HUES48 (cell line): ENCODE measurements around the gene ADARB2.
"Not testable (repeated sequence)": the region's sequence is repeated elsewhere in the genome, so short reads cannot be mapped to it uniquely, and the experiment has no call there.

Experiments
- H3K27ac ChIP-seq: one replicate; pipeline ENCODE4 v1.7.0; 2013; ENCODE audit warnings: low read depth, low read length, inconsistent platforms
- H3K27me3 ChIP-seq: 2 replicates; pipeline ENCODE4 v1.6.1; 2013; ENCODE audit warnings: mild to moderate bottlenecking, low read length; ENCODE audit not compliant: control insufficient read depth, insufficient read depth
- H3K36me3 ChIP-seq: 2 replicates; pipeline ENCODE4 v1.6.1; 2013; ENCODE audit warnings: low read length; ENCODE audit not compliant: control insufficient read depth, insufficient read depth
- H3K4me1 ChIP-seq: 2 replicates; pipeline ENCODE4 v1.6.1; 2013; ENCODE audit warnings: mild to moderate bottlenecking, low read length; ENCODE audit not compliant: control insufficient read depth, insufficient read depth
- H3K4me3 ChIP-seq: 2 replicates; pipeline ENCODE4 v1.5.1; 2013; ENCODE audit warnings: mild to moderate bottlenecking, low read depth, low read length
- H3K9ac ChIP-seq: 2 replicates; pipeline ENCODE4 v1.6.1; 2013; ENCODE audit warnings: mild to moderate bottlenecking, low read depth, low read length, moderate library complexity
- H3K9me3 ChIP-seq: 2 replicates; pipeline ENCODE4 v1.6.1; 2013; ENCODE audit warnings: low read length; ENCODE audit not compliant: control insufficient read depth, insufficient read depth

The ADARB2 gene

DNA sequence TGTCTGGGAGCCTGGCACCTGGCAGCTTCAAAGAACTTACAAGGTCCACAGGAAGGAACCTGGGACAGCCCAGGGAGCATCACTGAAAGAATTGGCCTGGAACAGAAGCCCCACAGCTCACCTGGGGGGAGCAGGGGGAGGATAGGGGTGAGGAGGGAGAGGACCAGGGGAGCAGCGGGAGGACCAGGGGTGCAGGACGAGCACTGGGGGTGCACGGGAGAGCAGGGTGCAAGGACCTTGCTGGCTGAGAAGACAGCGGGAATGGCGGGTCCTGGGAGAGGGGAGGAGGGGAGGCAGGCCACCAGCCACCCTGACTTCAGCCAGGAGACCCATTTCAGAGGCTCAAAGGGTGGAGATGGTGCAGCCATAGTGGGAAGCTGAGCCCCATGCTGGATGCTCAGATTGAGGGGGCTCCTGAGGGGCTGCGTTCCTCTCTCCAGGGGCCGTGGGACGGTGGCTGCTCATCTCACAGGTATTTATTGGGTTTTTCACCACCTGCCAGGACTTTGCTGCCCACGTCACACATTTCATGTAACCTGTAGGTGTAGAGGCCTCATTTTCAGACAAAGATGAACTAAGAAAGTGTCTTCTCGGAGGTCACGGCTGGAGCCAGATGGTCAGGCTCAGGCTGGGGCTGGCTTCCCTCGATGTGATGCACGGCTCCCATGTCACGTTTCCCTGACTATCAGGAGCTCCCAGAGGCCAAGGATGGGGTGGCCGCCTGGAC lies 571.1 kb downstream of the ADARB2 start:
- no peak overlapping the region for H3K9ac ChIP-seq
- no peak overlapping the region for H3K27ac ChIP-seq
- H3K4me3 ChIP-seq = no peak overlapping the region
- H3K27me3 ChIP-seq = no peaks in the 10 kb centered on the region
- H3K4me1 ChIP-seq = no peaks in the 10 kb centered on the region
- H3K9me3 ChIP-seq = no peaks in the 10 kb centered on the region
- H3K36me3 ChIP-seq = no peaks in the 10 kb centered on the region

DNA sequence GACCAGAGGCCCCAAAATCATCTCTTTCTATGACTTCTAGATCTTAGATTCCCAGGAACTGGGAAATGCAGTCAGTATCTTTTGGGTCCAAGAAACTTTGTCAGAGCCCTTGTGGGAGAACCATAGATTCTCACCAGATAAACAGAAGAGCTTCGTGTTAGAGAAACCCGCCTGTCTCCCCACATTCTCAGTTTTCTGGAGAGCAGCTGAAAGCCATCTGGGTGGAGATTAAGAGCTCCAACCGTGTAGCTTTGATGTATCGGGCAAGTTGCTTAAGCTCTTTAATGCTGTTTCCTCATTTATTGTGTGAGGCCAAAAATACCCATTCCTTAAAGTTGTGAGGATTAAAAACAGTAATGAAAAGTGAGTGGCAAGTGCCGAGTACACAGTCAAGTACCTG lies 573.5 kb downstream of the ADARB2 start:
- no peak overlapping the region for H3K4me3 ChIP-seq
- H3K4me1 ChIP-seq = no peaks in the 10 kb centered on the region
- H3K36me3 ChIP-seq = no peaks in the 10 kb centered on the region
- H3K9ac ChIP-seq = no peak overlapping the region
- H3K9me3 ChIP-seq = no peaks in the 10 kb centered on the region
- H3K27ac ChIP-seq = no peak overlapping the region
- H3K27me3 ChIP-seq = no peaks in the 10 kb centered on the region

DNA sequence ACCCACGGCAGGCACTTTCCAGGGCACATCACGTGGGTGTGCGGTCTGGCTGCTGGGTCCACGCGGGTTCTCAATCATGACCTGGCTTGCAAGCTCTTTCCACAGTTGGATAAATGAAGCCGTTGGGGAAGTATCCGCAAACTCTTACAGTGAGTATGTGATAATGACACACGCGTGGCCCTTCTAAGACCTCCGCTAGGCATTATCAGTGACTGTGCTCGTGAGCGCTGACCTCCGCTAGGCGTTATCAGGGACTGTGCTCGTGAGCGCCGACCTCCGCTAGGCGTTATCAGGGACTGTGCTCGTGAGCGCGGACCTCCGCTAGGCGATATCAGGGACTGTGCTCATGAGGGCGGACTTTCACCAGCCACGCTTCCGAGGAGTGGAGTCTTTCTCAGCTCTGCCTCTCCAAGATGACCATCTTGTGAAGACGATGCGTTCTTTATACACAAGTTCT lies 574.1 kb downstream of the ADARB2 start:
- Histone ChIP-seq H3K27me3 (no peaks in the 10 kb centered on the region), H3K4me3 (no peak overlapping the region), H3K27ac (no peak overlapping the region), H3K9me3 (no peaks in the 10 kb centered on the region), H3K9ac (no peak overlapping the region), H3K36me3 (no peaks in the 10 kb centered on the region), H3K4me1 (no peaks in the 10 kb centered on the region)

DNA sequence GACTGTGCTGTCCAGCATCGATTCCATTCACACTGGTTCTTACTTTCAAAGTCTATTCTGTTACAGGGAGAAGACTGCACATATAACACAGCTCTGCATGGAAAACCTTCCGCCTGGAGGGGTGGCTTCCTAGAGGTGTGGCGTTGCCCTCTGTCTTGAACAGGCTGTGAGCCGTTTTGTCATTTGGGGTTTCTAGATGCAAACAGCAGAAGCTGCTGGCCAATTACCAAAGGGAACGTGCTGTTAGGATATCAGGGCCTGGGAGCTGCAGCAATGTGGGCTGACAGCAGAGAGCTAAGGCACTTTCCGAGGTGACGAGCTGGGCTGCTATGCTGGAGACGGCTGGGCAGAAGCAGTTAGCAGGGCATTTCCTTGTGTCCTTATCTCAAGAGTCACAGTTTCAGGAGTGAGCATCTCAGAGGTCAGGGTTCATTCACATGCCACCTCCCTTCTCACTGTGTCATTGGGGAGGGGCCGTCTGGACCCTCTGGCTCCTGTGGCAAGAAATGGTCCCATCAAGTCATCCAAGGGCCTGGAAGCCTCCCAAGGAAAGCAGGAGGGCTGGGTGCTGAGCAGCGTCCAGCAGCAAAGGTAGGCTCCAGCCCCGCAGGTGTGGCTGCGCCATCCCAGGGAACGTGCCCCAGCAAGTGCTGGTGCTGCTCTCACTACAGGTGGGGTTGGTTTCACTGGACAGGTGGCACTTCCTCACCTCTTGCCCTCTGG lies 574.7 kb downstream of the ADARB2 start:
- Histone ChIP-seq H3K27ac (no peak overlapping the region), H3K36me3 (no peaks in the 10 kb centered on the region), H3K4me1 (no peaks in the 10 kb centered on the region), H3K9me3 (no peaks in the 10 kb centered on the region), H3K9ac (no peak overlapping the region), H3K27me3 (no peaks in the 10 kb centered on the region), H3K4me3 (no peak overlapping the region)

DNA sequence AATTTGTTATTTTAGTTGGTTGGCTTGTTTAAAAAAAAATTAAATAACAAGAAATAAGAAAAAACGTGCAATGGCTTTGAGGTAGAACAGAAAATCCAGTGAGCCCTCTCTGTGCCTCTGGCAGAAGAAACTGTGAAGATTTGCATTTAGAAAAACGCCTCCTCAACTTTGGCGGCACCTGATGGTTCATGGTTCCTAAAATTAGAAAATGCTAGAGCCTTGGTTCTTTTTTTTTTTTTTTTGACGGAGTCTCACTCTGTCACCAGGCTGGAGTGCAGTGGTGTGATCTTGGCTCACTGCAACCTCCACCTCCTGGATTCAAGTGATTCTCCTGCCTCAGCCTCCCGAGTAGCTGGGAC lies 576.0 kb downstream of the ADARB2 start:
- H3K4me3 ChIP-seq, H3K27ac ChIP-seq, H3K36me3 ChIP-seq, H3K27me3 ChIP-seq, H3K9me3 ChIP-seq, H3K9ac ChIP-seq, H3K4me1 ChIP-seq: not testable (repeated sequence)

DNA sequence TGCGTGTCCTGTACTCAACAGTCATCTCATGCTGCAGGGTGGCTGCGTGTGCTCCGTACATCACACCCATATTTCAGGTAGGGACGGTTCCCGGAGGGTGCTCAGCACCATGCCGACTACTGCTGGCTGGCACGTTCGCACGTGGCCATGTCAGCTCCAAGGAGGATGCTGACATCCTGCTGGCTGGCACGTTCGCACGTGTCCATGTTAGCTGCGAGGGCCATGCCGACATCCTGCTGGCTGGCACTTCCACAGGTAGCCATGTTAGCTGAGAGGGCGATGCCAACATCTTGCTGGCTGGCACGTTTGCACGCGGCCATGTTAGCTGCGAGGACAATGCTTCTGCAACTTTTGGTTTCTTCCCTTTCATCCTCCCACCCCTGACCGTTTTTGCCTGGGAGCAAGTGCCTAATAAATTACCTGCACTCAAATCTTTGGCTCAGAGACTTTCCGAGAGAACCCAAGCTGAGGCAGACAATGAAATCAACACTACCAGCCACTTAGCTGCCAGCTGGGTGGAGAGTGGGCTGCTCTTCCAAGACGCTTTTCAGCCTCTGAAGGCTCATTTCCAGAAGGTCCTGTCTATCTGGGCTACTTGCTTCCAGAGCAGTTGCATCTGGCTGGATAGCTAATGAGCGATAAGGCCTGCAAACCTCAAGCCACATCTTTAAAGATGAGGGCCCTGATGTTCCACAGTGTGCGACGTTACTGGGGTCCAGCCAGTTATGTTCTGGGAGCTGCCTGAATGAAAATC lies 576.6 kb downstream of the ADARB2 start:
- H3K27me3 ChIP-seq = no peaks in the 10 kb centered on the region
- no peak overlapping the region for H3K4me3 ChIP-seq
- H3K36me3 ChIP-seq = no peaks in the 10 kb centered on the region
- no peaks in the 10 kb centered on the region for H3K4me1 ChIP-seq
- H3K9me3 ChIP-seq = no peaks in the 10 kb centered on the region
- H3K27ac ChIP-seq = no peak overlapping the region
- H3K9ac ChIP-seq = no peak overlapping the region

DNA sequence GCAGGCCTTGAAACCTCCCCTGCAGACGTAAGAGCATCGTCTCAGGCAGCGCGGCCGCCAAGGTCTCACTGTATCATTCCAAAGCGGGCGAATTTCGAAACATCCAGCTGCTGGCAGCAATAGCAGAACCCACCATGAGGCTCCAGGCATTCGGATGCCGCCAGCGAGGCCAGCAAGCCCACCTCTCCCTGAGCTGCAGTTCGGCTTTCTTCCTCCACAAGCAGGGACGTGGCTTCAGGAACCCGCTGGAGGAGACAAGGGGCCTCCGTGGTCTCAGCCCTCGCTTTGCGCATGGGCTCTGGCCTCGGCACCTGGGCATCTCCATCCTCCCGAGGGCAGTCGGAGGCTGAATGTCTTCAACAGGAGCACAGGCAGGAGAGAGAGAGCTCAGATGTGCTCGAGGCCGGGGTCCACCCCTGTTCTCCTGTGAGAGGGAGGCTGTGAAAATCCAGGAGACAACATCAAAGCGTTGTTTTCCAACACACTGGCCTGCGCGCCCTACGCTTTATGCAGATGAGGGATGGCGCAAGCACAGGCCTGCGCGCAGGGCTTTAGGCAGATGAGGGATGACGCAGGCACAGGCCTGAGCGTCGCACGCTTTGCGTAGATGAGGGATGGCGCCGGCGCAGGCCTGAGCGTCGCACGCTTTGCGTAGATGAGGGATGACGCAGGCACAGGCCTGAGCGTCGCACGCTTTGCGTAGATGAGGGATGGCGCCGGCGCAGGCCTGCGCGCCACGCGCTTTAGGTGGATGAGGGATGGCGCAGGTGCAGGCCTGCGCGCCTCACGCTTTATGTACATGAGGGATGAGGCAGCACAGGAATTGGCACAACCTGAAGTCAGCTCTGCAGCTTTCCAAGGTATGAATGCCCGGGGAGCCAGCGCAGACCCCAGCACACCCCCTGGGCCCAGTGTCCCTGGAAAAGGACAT lies 577.9 kb downstream of the ADARB2 start:
- no peaks in the 10 kb centered on the region for H3K4me1 ChIP-seq
- no peak overlapping the region for H3K27ac ChIP-seq
- H3K36me3 ChIP-seq = no peaks in the 10 kb centered on the region

DNA sequence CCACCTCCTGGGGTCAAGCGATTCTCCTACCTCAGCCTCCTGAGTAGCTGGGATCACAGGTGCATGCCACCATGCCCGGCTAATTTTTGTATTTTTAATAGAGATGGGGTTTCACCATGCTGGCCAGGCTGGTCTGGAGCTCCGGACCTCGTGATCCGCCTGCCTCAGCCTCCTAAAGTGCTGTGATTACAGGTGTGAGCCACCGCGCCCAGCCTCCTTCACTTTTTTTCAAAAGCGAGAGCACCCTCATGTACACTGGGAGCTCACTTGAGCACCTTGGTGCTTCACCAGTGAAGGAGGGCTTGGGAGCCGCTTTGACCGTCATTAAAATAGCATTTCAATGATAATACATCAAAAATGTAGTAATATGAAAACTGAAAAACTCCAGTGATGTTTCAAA lies 578.8 kb downstream of the ADARB2 start:
- H3K4me1 ChIP-seq, H3K36me3 ChIP-seq, H3K27me3 ChIP-seq, H3K27ac ChIP-seq, H3K9me3 ChIP-seq, H3K4me3 ChIP-seq, H3K9ac ChIP-seq: not testable (repeated sequence)

More for the DNA sequence above, 577.9 kb downstream of the ADARB2 start:
- Histone ChIP-seq H3K9ac (no peak overlapping the region), H3K4me3 (no peak overlapping the region), H3K9me3 (no peaks in the 10 kb centered on the region), H3K27me3 (no peaks in the 10 kb centered on the region)

DNA sequence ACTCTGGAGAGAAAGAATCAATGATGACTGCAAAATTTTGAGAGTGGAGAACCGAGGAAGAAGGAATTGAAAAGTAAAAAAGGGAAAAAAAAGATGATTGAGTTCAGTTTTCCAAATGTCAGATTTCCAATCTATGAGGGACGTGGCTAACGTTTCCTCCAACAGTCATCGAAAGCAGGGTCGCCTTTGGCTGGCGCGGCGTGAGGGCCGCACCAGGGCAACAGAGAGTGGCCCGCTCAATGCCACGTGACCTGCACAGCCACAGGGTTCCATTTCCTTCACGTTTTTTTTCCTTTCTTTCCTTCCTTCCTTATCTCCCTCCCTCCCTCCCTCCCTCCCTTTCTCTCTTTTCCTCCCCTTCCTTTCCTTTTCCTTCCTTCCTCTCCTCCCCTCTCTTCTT lies 579.3 kb downstream of the ADARB2 start:
- no peaks in the 10 kb centered on the region for H3K9me3 ChIP-seq
- no peaks in the 10 kb centered on the region for H3K27me3 ChIP-seq
- no peak overlapping the region for H3K27ac ChIP-seq

DNA sequence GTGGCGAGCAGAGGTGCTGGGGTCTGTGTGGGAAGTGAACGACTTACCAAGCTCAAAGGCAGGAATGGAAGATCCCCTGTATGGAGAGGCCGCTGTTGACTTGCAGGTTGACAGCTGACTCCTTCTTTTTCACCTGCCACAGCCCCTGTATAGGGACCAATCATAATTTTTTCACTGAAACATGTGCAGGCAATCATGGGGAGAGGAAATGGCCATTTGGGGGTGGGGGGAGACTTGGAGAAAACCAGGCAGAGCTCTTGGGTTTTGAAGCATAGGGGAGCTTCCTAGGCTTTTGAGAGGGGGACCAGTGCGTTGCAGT lies 579.8 kb downstream of the ADARB2 start:
- Histone ChIP-seq H3K9ac (no peak overlapping the region), H3K4me1 (no peaks in the 10 kb centered on the region), H3K9me3 (no peaks in the 10 kb centered on the region), H3K27ac (no peak overlapping the region), H3K36me3 (no peaks in the 10 kb centered on the region), H3K27me3 (no peaks in the 10 kb centered on the region), H3K4me3 (no peak overlapping the region)

More for the DNA sequence above, 579.3 kb downstream of the ADARB2 start:
- H3K9ac ChIP-seq = no peak overlapping the region
- no peak overlapping the region for H3K4me3 ChIP-seq
- no peaks in the 10 kb centered on the region for H3K36me3 ChIP-seq
- no peaks in the 10 kb centered on the region for H3K4me1 ChIP-seq
